PFSK-1 (cell line): ENCODE results near the gene E2F4.

ENCODE experiments used
- FOXP2 ChIP-seq: optimal IDR thresholded peaks from 2 replicates; pipeline ENCODE3; 2011; ENCODE audit warnings: borderline replicate concordance, control low read depth, inconsistent platforms; ENCODE audit not compliant: insufficient read depth; ENCODE audit errors: extremely low read length, extremely low read depth
- POLR2AphosphoS5 ChIP-seq: IDR thresholded peaks from 2 replicates; pipeline ENCODE4 v1.6.1; 2012; ENCODE audit warnings: low read depth, mild to moderate bottlenecking, control low read depth, low read length, moderate library complexity
- REST ChIP-seq, 2 experiments: IDR thresholded peaks; 2 replicates each; pipeline versions ENCODE4 v1.6.1 to v1.8.0; 2011 to 2012; ENCODE audit warnings: low read depth in 2 of 2, low read length in 2 of 2, control low read depth in 1 of 2, inconsistent platforms in 1 of 2, mild to moderate bottlenecking in 1 of 2, moderate library complexity in 1 of 2; ENCODE audit not compliant: insufficient read depth in 1 of 2
- TAF1 ChIP-seq: IDR thresholded peaks from 2 replicates; pipeline ENCODE4 v1.6.1; 2012; ENCODE audit warnings: low read length, control low read depth, borderline replicate concordance; ENCODE audit not compliant: insufficient read depth

GRCh38 chr16:67146523-67147357, 45.2 kb upstream of the E2F4 start:
- no peak for TF ChIP-seq TAF1
- no peak for TF ChIP-seq POLR2AphosphoS5
- no peak for TF ChIP-seq REST (IDR thresholded peaks at IDR 0.05; ENCODE audit: insufficient read depth in 1 of 2, low read depth in 2 of 2, low read length in 2 of 2)
- TF ChIP-seq FOXP2: no peak
